OCI-LY1 (cell line): ENCODE data around the gene RSAD1.

Experiments
- H2AFZ ChIP-seq: fragments of 200-600 bp; sonication (generic), shearing (Covaris generic); 2 replicates; pipeline ENCODE4 v1.6.0; 2014; ENCODE audit warnings: antibody characterized with exemption, mild to moderate bottlenecking, low read length
- H3F3A ChIP-seq: fragments of 200-600 bp; sonication (generic), shearing (Covaris generic); 2 replicates; pipeline ENCODE4 v1.6.0; 2014; ENCODE audit warnings: mild to moderate bottlenecking, antibody characterized with exemption, low read length, moderate library complexity; ENCODE audit not compliant: insufficient read depth
- H3K27ac ChIP-seq: fragments of 200-600 bp; sonication (generic); 2 replicates; pipeline ENCODE4 v1.5.1; 2014; ENCODE audit warnings: low read length, mixed run types, mild to moderate bottlenecking, low read depth; ENCODE audit not compliant: poor library complexity, severe bottlenecking
- H3K27me3 ChIP-seq: fragments of 200-600 bp; sonication (generic); 2 replicates; pipeline ENCODE4 v1.6.0; 2014; ENCODE audit warnings: antibody characterized with exemption, mild to moderate bottlenecking, low read length, moderate library complexity; ENCODE audit not compliant: insufficient read depth
- H3K36me3 ChIP-seq: fragments of 200-600 bp; sonication (generic); 2 replicates; pipeline ENCODE4 v1.6.1; 2014; ENCODE audit warnings: mild to moderate bottlenecking, antibody characterized with exemption, low read length, moderate library complexity, mixed read lengths; ENCODE audit not compliant: insufficient read depth
- H3K4me1 ChIP-seq: fragments of 200-600 bp; sonication (generic); 2 replicates; pipeline ENCODE4 v1.5.1; 2014; ENCODE audit warnings: mild to moderate bottlenecking, low read length, moderate library complexity; ENCODE audit not compliant: insufficient read depth, severe bottlenecking
- H3K4me2 ChIP-seq: fragments of 200-600 bp; sonication (generic), shearing (Covaris generic); 2 replicates; pipeline ENCODE4 v1.6.1; 2014; ENCODE audit warnings: low read length
- H3K4me3 ChIP-seq: fragments of 200-600 bp; sonication (generic); 2 replicates; pipeline ENCODE4 v1.5.1; 2014; ENCODE audit warnings: low read length, low read depth, mild to moderate bottlenecking, mixed read lengths; ENCODE audit not compliant: poor library complexity, severe bottlenecking
- H3K79me2 ChIP-seq: fragments of 200-600 bp; shearing (Covaris generic); 2 replicates; pipeline ENCODE4 v1.6.1; 2016; ENCODE audit warnings: mixed run types, low read length, mixed read lengths; ENCODE audit not compliant: insufficient read depth
- H3K9ac ChIP-seq: fragments of 200-600 bp; sonication (generic), shearing (Covaris generic); 2 replicates; pipeline ENCODE4 v1.6.1; 2014; ENCODE audit warnings: mild to moderate bottlenecking, low read length, mixed read lengths
- H3K9me2 ChIP-seq: fragments of 200-600 bp; sonication (generic), shearing (Covaris generic); 2 replicates; pipeline ENCODE4 v1.6.1; 2014; ENCODE audit warnings: low read depth, mild to moderate bottlenecking, low read length, mixed read lengths
- H3K9me3 ChIP-seq: fragments of 200-600 bp; shearing (Covaris generic); 2 replicates; pipeline ENCODE4 v1.6.1; 2014; ENCODE audit warnings: low read length, mixed read lengths
- H4K20me1 ChIP-seq: fragments of 200-600 bp; sonication (generic), shearing (Covaris generic); 2 replicates; pipeline ENCODE4 v1.6.0; 2016; ENCODE audit warnings: mild to moderate bottlenecking, low read length; ENCODE audit not compliant: insufficient read depth
- EZH2 ChIP-seq: fragments of 200-600 bp; sonication (generic), shearing (Covaris generic); IDR thresholded peaks from 2 replicates; pipeline ENCODE4 v1.8.0; 2017; ENCODE audit warnings: borderline replicate concordance, mixed run types, mild to moderate bottlenecking, antibody characterized with exemption, low read length, moderate library complexity, mixed read lengths
- TF ChIP-seq, protein P1 (sequence below): fragments of 200-600 bp; sonication (generic), shearing (Covaris generic); IDR thresholded peaks from 2 replicates; pipeline ENCODE4 v1.5.1; 2017; ENCODE audit warnings: mild to moderate bottlenecking, antibody characterized with exemption, low read length, moderate library complexity, mixed read lengths

RSAD1 gene

DNA sequence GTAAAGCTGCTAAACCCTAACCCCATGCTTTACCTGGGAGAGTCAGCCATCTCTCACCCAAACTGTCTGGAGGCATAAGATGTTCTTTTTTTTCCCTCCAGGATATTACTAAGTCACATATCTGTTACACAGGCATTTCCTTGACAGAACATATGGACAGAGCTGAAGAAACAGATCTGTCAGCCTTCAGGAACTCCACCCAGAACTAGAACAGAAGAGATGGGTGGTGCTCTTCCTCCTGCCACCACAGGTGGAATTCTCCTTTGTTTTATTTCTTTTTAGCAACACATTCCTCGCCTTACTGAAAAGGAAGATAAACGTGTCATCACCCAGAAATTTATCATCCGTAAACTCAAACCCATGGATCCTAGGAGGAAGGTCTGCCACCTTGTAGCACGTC, 38.4 kb downstream of the RSAD1 start:
- no peak for TF ChIP-seq EZH2
- TF ChIP-seq, protein P1, sequence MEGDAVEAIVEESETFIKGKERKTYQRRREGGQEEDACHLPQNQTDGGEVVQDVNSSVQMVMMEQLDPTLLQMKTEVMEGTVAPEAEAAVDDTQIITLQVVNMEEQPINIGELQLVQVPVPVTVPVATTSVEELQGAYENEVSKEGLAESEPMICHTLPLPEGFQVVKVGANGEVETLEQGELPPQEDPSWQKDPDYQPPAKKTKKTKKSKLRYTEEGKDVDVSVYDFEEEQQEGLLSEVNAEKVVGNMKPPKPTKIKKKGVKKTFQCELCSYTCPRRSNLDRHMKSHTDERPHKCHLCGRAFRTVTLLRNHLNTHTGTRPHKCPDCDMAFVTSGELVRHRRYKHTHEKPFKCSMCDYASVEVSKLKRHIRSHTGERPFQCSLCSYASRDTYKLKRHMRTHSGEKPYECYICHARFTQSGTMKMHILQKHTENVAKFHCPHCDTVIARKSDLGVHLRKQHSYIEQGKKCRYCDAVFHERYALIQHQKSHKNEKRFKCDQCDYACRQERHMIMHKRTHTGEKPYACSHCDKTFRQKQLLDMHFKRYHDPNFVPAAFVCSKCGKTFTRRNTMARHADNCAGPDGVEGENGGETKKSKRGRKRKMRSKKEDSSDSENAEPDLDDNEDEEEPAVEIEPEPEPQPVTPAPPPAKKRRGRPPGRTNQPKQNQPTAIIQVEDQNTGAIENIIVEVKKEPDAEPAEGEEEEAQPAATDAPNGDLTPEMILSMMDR = no peak
- H3K4me3 ChIP-seq = no peak overlapping the region
- no peaks in the 10 kb centered on the region for H4K20me1 ChIP-seq
- no peak overlapping the region for H3K27ac ChIP-seq
- H3K27me3 ChIP-seq = no peaks in the 10 kb centered on the region; the same call in 1 of the 2 replicates
- no peak overlapping the region for H3K4me2 ChIP-seq
- H3K9ac ChIP-seq = no peak overlapping the region
- no peaks in the 10 kb centered on the region for H3K36me3 ChIP-seq
- no peaks in the 10 kb centered on the region for H3F3A ChIP-seq
- H2AFZ ChIP-seq = no peak overlapping the region
- no peaks in the 10 kb centered on the region for H3K79me2 ChIP-seq
- no peaks in the 10 kb centered on the region for H3K9me3 ChIP-seq
- no peaks in the 10 kb centered on the region for H3K4me1 ChIP-seq
- no peaks in the 10 kb centered on the region for H3K9me2 ChIP-seq

DNA sequence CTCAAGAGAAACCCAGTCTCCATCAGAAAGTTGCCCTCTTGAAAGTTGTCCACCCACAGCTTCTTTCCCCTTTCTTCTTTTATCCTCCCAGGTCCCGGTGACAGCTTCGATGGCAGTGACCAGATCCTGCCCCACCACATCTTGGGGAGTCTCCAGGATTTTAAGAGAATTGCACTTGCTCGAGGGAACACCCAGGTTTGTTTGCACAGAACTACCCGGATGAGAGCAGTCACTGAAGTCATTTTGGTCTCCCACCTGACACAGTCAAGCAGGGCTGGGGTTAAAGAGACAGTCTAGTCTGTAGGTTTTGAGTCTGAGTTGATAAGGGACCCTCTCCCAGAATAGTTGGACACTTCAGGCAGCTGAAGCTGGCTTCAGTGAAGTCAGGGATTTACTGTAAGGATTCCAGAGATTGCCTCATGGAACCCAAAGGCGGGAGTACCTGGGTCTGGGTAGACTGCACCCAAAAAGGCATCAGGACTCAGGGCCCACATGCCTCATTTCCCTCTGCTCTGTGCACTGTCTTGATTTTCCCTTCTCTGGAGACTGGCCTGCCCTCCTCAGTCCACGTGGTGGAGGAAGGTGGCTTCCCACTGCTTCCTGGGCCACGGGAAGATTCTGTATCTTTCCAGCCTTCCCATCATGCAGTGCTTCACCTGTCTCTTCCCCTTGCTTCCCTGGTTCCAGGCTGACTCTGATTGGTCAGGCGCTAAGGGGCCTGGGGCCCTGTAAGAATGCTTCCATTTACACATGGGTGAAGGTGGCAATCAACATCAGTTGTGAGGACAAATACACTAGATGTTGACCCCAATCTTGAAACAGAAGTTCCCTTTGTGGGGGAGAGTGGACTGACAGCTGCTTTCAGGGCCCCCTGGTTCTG, 39.1 kb downstream of the RSAD1 start:
- Histone ChIP-seq H3K9ac (no peak overlapping the region), H3K9me2 (no peaks in the 10 kb centered on the region), H3K4me1 (no peaks in the 10 kb centered on the region), H3K4me3 (no peak overlapping the region), H3K36me3 (no peaks in the 10 kb centered on the region), H3K4me2 (no peak overlapping the region), H4K20me1 (no peaks in the 10 kb centered on the region), H3F3A (no peaks in the 10 kb centered on the region), H3K27ac (no peak overlapping the region), H3K9me3 (no peaks in the 10 kb centered on the region), H3K27me3 (no peaks in the 10 kb centered on the region; the same call in 1 of the 2 replicates), H3K79me2 (no peaks in the 10 kb centered on the region), H2AFZ (no peak overlapping the region)
- no peak for TF ChIP-seq EZH2
- TF ChIP-seq, protein P1 = no peak

DNA sequence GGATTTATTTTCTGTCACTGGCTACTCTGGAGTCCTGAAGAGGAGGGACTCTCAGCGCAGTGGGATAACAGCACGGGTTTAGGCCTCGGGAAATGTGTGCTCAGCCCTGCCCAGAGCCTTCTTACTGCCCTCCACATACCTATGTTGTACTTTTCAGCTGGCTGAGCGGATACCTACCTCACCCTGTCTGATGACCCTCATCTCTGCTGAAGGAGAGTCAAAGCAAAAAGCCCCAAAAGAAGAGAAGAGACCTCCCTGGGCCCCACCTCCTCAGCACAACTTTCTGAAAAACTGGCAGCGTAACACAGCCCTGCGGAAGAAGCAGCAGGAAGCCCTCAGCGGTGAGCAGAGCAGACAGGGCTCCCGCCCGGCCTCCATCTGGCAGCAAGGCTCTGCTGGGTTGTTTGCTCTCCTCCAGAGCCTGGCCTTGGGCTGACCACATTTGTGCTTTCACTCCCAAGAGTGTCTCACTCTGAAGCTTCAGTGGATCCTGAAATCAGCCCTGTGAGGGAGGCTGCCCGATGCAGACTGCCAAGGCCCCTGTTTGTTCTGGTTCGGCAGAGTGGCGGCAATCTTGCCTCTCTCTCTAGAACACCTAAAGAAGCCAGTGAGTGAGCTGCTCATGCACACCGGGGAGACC, 39.8 kb downstream of the RSAD1 start:
- H3K9ac ChIP-seq = no peak overlapping the region
- no peaks in the 10 kb centered on the region for H3F3A ChIP-seq
- H3K9me2 ChIP-seq = no peaks in the 10 kb centered on the region
- H3K4me1 ChIP-seq = no peaks in the 10 kb centered on the region
- no peak overlapping the region for H3K4me2 ChIP-seq
- H3K79me2 ChIP-seq = no peaks in the 10 kb centered on the region
- H3K9me3 ChIP-seq = no peaks in the 10 kb centered on the region
- TF ChIP-seq, protein P1 = no peak
- TF ChIP-seq EZH2 = no peak
- no peak overlapping the region for H2AFZ ChIP-seq
- no peaks in the 10 kb centered on the region; the same call in 1 of the 2 replicates for H3K27me3 ChIP-seq
- H4K20me1 ChIP-seq = no peaks in the 10 kb centered on the region
- no peaks in the 10 kb centered on the region for H3K36me3 ChIP-seq
- no peak overlapping the region for H3K4me3 ChIP-seq
- no peak overlapping the region for H3K27ac ChIP-seq
